ENCODE data around the gene TRIO.

The TRIO gene

DNA sequence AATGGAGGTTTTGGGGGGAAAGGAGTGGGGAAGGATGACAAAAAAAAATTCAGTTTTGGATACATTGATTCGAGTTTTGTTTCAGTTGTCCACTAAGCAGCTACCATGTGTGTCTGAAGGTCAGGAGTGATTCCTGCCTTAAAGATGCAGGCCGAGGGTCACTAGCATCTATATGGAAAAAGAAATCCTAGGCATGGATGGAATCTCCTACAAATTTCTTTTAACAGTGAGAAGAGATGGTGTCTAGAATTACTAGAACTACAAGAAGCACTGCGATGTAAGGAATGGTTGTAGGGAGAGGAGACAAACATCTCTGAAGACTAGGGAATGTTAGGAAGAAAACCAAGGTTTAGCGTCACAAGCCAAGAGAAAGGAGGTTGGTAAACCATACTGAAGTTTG is 19.6 kb upstream of the TRIO start:
- no peak for DNase-seq (ENCODE audit: low read depth in 2 of 2)

DNA sequence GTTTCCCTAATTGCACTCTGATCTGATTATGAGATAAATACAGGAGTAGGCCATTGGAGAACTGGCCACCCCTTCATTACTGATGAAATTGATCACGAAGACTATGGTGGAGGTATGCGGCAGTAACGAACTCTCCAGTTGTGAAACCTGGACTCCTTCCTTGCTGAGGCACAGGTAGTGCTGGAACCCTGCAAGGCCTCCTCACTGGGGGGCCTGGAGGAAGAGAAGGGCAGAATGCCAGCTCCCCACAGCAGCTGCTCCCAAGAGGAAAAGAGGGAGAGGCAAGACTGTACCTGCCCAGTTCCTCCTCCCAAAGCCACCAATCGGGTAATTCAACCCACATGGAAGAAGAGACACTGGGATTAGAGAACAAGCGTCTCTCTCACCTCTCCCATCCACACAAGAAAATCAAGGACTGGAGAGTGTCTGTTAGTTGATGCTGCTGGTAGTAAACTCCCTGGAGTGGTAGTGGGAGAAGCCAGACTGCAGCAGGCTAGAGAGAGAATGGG is 19.1 kb upstream of the TRIO start:
- DNase-seq (ENCODE audit: low read depth in 2 of 2), result no peak

DNA sequence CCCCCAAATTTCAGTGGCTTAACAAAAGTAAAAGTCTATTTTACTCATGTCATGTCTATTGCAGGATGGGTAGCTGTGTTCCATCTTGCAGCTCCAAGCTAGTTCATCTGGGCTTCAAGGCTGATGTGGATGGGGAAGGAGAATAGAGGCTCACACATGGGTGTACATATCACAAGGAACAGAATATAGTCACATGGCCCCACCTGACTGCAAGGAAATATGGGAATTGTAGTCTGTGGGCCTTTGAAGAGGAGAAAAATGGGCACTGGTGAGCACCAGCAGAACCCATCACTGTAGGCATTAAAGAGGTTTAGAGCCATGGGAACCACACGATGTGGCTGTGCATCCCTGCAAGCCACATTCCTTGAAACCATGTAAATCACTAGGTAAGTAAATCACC is 17.9 kb upstream of the TRIO start:
- no peak for DNase-seq (ENCODE audit: low read depth in 2 of 2)

DNA sequence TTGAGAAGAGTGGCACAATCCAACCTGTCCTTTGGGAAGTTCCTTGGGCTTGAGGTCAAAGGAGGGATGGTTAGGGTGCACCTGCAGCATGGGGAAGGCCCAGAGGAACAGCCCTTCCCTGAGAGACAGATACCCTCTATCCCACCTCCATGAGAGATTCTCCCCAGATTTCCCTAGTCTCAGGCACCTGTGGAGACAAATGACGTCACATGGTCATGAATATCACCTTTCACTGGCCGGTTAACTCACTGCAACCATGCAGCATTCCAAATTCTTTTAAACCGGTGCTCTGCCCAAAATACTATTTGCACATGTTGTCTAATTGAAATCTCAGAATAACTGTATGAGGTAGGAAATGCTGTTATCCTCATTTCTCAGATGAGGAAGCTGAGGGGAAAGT is 15.6 kb upstream of the TRIO start:
- no peak for DNase-seq (ENCODE audit: low read depth in 2 of 2)

DNA sequence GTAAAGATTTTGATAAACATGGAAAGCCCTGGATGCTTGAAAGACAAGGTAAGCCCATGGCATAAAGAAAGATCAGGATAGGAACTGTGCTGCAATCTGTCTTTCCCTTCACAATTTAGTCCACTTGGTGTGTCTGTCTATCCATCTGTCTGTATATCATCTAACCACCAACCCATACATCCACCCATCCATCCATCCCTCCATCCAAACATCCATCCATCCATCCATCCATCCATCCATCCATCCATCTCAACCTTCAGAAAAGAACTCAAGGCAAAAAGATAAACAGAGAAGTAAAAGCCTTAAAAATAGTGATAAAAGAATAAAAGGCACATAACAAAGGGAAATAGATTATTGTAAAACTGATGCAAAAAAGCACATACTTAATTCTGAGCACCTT is 15.1 kb upstream of the TRIO start:
- no peak for DNase-seq (ENCODE audit: low read depth in 2 of 2)

DNA sequence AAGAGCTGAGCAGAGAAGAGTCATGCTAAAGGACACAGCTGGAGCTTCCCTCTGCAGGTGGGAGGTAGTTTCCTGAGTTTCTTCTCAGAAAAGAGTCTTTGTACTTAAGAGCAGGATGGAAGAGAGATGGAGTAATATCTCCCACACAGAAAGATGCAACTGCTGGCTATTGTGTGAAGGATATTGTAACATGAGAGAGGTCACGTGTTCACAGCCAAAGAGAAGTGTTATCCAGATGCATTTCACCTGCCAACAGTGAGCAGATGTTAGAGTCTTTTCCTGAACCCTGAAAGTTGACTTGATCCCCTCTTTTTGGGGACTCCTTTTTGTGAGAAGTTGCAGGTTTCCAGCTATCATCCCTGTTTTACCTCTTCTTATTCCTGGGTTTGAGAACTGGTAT is 14.0 kb upstream of the TRIO start:
- no peak for DNase-seq (ENCODE audit: low read depth in 2 of 2)

DNA sequence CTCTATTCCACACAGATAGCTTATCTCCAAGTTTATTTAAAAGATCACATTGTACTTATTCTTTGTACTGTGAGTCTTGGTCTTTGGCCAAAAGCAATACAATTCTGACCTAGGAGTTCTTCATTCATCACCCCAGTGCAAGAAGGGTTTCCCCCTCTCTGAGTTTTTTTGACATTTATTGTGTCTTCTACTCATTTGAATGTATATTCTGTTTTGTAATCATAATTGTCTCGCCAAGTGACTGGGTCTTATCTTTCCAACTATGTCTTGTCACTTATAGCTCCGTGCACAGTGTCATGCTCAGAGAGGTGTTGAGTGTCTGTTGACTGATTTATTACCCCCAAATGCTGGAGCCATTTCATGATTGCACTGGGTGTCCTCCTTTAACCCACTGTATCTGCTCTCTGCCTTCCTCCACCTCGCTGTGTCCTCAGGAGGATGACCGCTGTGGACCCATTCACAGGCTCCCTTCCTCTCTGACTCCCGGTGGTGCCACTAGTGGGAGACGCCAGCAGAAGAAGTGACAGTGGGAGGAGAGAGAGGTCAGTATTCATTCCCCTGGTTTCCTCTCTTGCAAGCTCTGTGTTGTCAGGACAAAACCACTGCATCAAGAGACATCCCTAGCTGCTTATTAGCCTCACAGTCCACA is 11.2 kb upstream of the TRIO start:
- DNase-seq (ENCODE audit: low read depth in 2 of 2), result no peak

DNA sequence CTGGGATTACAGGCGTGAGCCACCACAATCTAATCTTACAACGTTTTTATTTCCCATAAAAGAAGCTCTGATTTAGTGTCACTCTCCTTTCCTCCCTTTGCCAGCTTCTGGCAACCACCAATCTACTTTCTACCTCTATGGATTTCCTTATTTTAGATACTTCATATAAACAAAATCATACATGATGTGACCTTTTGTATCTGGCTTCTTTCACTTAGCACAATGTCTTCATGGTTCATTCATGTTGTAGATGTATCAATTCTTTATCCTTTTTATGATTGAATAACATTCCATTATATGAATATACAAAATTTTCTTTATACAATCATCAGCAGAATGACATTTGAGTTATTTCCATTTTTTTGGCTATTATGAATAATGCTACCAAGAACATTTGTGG is 9.7 kb upstream of the TRIO start:
- no peak for DNase-seq (ENCODE audit: low read depth in 2 of 2)

DNA sequence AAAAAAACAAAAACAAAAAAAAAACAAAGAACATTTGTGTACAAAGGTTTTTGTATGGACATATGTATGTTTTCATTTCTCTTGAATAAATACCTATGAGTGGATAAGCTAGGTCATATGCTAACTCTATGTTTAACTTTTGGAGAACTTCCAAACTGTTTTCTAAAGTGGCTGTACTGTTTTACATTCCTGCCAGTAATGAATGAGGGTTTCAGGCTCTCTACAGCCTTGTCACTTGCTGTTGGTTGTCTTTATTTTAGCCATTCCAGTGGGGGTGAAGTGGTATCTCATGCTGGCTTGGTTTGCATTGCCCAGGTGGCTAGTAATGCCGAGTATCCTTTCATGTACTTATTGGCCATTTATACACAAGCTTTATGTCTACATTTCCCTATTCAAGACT is 9.1 kb upstream of the TRIO start:
- DNase-seq (ENCODE audit: low read depth in 2 of 2), result no peak

DNA sequence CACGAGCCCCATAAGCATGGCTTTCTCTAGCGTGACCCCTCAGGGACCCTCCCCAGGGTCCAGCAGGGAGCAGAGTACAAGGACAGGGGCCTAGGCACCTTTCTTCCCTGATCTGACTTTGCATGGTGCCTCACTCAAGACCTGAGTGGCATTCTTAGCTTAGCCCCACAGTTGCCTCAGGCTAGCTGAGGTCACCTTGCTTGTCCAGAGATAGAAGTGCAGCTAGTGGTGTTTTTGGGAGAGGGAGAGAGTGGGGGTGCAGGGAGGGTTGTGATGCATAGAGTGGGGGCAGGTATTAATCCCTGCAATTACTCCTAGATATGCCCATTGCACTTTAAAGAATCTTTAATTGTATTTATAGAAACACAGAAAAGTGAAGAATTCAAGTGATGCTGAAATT is 8.4 kb upstream of the TRIO start:
- no peak for DNase-seq (ENCODE audit: low read depth in 2 of 2)

DNA sequence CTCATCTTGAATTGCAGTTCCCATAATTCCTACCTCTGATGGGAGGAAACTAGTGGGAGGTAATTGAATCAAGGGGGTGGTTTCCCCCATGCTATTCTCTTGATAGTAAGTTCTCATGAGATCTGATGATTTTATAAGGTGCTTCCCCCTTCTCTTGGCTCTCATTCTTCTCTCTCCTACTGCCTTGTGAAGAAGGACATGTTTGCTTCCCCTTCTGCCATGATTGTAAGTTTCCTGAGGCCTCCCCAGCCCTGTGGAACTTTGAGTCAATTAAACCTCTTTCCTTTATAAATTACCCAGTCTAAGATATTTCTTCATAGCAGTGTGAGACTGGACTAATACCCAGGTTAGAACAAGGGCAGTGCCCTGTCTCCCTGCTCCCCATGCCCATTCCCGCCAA is 7.5 kb upstream of the TRIO start:
- DNase-seq (ENCODE audit: low read depth in 2 of 2), result no peak

DNA sequence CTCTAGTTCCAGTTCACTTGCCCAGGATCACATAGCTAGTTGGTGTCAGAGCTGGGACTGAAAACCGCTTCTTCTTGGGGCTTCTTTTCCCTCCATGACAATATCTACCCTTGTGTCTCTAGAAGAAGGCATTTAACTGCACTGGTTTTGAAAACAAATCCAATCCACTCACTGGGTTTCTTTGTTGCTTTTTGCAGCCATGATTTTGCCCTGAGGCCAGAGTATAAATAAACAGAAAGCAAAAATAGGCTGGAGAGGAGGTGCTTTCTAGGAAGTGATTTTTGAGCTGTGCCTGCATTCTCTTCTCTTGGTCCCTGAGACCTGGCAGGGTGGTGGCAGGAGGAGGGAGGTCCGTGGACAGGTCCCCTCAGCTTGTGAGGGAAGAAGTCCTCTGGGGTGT is 6.9 kb upstream of the TRIO start:
- no peak for DNase-seq (ENCODE audit: low read depth in 2 of 2)

DNA sequence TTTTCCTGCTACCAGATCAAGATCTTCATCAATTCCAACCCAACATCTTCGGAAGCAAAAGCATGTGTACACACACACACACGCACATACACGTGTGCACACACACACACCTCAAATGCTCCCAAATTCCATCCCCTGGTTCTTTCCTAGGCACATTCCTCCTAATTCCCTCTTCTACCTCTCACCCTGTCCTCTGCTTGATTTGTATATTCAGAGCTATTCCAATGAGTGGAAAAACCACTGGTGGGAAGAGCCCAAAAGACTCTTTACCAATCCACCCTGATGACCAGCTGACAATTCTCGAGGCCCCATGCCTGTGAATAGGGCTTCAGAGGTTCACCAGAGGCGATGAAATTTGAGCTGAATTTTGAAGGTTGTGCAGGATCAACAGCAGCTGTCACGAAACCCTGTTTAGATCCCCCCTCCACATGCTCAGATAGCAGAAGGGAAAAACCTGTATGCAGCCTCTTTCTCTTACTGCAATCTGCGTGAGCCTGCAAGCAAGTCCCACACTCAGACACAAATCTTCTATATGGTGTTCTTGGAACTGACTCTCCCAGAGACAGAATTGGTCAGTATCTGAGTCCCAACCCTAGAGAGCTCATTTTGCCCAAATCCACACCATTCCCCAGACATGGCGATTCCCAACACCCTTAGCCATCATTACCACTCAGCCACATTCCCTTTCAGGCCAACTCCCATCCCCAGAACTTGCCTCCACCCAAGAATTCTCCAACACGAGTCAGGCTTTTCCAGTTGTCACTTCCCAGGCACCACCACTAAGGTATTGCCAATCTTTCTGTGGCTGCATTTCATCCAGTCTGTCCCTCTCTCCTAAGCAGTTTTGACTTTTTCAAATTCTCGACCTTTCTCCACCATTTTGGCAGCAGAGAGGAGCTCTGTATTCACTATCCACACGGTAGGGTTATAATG is 4.3 kb upstream of the TRIO start:
- no peak for DNase-seq (ENCODE audit: low read depth in 2 of 2)

DNA sequence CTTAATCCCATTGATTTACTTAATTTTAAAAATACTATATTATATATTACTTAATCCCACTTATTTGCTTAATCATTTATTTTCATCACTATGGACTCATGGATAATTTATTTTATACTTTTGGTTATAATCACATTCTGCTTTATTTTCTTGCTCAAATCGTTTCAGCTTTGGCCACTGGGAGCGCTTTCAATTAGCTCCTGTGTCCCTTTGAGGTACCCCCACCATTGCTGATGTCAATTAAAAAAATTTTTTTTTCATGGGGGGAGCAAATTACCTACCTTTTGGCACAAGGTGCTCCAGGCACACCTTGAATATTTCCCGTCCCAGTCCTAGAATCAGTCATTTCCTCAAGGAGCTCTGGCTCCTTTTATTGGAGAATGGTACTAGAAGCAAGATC is 1.4 kb upstream of the TRIO start:
- no peak for DNase-seq (ENCODE audit: low read depth in 2 of 2)

DNA sequence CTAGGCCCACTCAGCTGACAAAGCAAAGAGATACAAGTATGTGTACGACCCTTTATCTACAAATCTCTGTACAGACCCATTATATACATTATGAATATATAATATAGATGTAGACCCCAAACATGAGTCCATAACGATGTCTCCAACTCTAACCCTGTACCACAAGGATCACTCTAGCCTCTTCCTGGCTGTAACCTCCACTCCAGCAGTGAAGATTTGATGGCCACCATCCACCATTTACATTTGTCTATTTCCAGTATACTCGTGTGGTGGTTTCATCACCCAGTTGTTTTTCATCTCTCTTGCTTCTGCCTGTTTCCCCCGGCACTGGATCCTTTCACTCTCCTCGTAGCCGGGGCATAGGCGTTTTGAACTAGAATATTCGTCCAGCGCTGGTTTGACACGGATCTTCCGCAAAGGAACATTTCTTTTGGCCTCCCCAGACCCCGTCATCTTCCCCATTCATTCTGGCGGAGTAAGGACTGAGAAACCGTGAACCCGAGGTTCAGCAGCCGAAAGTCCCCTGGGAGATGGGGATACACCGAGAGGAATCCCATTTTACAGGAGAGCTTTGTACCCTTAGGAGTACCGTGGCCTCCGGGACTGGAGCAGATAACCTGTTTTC is 828 bp upstream of the TRIO start:
- DNase-seq (ENCODE audit: low read depth in 2 of 2), result no peak

DNA sequence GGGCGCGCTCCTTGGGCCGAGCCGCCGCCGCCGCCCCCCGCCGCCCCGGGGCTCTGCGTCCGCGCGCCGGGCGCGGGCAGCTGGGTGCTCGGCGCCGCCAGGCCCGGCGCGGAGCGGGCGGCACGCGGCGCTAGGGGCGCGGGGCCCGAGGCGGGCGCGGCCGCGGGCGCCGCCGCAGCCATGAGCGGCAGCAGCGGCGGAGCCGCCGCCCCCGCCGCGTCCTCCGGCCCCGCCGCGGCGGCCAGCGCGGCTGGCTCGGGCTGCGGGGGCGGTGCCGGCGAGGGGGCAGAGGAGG is 351 bp downstream of the TRIO start:
- no peak for DNase-seq (ENCODE audit: low read depth in 2 of 2)

DNA sequence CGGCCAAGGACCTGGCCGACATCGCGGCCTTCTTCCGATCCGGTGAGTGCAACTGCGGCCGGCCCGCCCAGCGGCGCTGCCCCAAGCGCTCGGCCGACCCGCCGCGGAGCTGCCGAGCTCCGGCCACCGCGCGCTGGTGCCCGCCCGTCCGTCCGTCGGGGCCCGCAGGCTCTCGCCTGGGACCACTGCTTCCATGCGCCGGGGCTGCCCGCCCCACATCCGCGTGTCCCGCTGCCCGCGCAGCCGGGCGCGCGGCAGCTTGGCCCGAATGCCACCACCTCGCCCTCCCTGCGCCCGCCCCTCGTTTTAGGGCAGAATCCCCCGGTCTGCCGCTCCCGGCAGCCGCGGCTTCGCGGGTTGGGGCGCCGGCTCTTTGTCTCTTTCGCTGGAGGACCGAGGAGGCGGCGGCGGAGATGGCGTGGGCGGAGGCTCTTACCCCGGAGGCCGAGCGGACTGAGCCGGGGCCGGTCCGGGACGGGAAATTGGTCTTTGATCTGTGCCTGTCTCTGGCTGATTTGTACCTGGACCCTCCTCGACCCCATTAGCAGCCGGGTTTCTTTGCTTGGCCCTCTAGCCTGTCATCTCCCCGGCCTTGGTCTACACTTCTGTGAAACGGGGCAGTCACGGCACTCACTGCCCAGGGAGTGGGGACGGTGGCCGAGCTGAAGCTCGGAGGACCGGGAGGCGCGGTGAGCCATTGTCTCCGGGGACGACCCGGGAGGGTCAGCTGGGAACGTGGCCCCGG is 871 bp downstream of the TRIO start:
- peak in 1 of 2 donors; percentile 31 for DNase-seq (ENCODE audit: low read depth in 2 of 2)

DNA sequence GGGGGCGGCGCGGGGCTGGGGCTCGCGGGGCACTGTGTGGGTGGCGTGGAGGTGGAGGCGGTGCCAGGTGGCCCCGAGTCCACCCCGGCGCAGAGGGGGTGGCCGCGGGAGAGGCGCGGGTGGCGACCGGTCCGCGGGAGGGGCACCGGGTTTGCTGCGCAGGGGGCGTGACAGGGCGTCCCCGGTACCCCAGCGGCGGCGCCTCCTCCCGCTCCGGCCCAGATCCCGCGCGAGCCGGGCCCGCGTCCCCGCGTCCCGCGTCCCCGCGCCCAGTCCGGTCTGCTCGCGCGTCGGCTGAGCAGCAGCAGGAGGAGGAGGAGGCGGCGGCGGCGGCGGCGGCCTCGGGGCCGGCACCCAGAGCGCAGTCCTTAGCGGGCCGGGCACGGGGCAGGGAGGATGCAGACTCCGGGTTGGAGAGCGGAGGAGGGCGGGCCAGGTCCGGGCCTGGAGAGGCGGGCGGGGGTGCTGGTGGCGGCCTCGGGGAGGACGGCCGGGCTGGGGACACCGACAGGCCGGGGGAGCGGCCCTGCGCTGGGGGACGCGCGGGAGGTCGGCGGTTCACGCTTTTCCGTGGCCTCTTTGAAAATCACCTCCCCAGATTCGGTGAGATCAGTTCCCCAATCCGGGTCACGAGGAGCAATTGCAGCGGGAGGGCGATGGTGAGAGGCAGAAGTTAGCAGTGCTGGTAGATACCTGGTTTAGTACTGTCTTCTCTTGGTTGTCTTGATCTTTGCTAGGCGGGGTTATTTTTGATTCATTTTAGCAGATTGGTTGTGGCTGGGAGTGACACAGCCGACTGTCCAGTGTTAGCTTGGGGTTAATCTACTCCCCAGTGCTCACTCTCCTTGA is 1.7 kb downstream of the TRIO start:
- peak in 1 of 2 donors; percentile 25 for DNase-seq (ENCODE audit: low read depth in 2 of 2)

DNA sequence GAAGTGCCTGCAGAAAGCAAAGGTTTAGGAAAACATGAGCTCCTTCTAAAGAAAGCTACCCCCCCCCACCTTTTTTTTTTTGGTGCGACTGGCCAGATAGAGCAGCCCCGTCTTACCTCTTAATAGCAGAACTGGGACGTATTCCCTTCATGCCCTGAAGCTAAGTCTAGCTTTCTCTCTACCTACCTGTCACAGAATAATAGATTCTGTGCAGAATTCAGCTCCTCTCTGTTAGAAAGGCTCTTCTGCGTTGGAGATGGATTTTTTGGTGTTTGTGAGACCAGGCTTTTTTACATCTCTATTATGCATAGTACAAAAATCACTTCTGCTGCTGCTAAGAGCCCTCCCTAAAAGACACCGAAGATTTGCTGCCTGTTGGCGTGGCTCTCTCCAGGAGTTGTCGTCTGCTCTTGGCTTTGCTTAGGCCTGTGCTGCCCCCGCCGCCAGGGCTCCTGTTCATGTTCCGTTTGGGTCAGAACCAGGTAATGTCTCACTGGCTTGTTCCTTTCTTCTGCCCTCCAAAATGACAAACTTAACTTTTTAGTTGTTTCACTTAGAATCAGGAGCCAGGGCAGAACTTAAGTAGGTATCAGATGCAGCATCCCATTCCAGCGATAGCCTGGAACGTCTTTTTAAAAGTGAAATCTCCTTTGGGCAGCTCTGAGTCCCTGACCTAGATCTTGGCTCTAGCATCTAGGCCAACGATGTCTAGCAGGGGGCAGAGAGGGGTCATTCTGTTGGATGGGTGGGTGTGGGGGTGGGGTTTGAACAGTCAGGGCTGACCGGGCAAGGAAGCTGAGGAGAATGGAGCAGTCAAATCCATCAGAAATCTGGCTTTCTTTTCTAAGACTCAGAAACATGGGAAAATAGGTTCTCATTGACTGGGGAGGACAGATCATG is 2.5 kb downstream of the TRIO start:
- DNase-seq (ENCODE audit: low read depth in 2 of 2), result no peak

DNA sequence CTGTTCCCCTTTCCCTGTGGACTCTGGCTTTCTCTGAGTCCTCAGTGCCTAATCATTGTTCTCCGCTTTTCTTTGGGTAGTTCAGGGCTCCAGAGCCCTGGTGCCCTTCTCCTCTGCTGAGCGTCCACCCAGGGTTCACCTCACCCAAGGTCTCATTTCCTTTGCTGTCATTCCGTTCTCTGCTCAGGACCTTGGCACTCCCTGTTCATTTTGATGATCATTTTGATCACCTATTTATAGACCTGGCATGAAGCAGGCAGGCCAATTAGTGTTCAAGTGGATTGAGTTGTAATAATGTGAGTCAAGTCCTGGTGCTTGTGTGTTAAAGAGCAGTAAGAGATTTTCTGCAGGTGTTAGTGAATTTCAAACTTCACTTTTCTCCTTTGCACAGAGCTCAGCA is 3.6 kb downstream of the TRIO start:
- no peak for DNase-seq (ENCODE audit: low read depth in 2 of 2)
